Measurements from ENCODE around the gene SV2B. TPM values are rescaled to one million over a fixed set of nuclear protein-coding genes. Genes with fewer than 3 reads are reported as not detected.

SV2B gene
- total and polyA plus RNA-seq, 2 experiments from 2014 or later = 0.06 to 0.76 TPM

DNA sequence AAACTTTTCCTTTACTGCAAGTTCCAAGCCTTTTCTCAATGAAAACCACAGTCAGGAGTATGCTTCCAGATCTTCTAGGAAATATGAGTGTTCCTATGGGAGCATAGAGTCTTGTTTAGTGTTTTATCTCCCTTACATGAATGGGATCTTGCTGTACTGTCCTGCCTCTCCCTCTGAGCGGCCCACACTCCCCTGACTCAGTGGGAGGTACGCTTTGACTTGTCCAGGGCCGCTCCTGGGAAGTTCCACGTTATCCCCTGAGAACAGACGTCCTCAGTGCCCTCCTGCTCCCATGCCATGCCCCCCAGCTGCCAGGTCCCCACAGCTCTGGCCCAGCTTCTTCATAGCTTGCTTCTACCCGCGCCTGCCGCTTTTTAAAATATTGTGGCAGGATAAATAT, 48.8 kb upstream of the SV2B start:
- H3K27ac Mint-ChIP-seq = no peak overlapping the region
- no peak overlapping the region for H3K4me2 ChIP-seq
- H3F3A ChIP-seq (replicated peaks; ENCODE audit: low read depth) = no peaks in the 10 kb centered on the region
- H2AFZ ChIP-seq = no peak overlapping the region
- no peak overlapping the region for H3K4me3 Mint-ChIP-seq
- H3K9me3 Mint-ChIP-seq = no peaks in the 10 kb centered on the region; the same call in 2 of the 3 replicates
- H3K4me1 Mint-ChIP-seq = peaks cover 2% of the 10 kb centered on the region; the same call in 1 of the 3 replicates
- H3K27me3 Mint-ChIP-seq (ENCODE audit: insufficient read depth, low read depth, poor library complexity) = peaks cover 6% of the 10 kb centered on the region
- no peak overlapping the region for H3K4me3 ChIP-seq
- no peaks in the 10 kb centered on the region for H3K36me3 Mint-ChIP-seq (ENCODE audit: low read depth)
- H3K27ac ChIP-seq (ENCODE audit: low read depth) = no peak overlapping the region
- no peaks in the 10 kb centered on the region for H3K36me3 ChIP-seq (ENCODE audit: insufficient read depth)
- no peaks in the 10 kb centered on the region for H3K27me3 ChIP-seq (ENCODE audit: insufficient read depth)
- H3K79me2 ChIP-seq (replicated peaks; ENCODE audit: insufficient read depth) = no peaks in the 10 kb centered on the region
- H3K4me1 ChIP-seq (ENCODE audit: insufficient read depth) = no peaks in the 10 kb centered on the region
- DNase-seq (ENCODE audit: low spot score) = no peak
- no peak for TF ChIP-seq ZNF331 (CRISPR knock-in tag; IDR thresholded peaks at IDR 0.05; ENCODE audit: low read depth)
- TF ChIP-seq EZH2 (IDR thresholded peaks at IDR 0.05; ENCODE audit: low read depth, unreplicated experiment) = no peak
- no peak for TF ChIP-seq JUNB (IDR thresholded peaks at IDR 0.05; ENCODE audit: unreplicated experiment)
- TF ChIP-seq, protein P1, sequence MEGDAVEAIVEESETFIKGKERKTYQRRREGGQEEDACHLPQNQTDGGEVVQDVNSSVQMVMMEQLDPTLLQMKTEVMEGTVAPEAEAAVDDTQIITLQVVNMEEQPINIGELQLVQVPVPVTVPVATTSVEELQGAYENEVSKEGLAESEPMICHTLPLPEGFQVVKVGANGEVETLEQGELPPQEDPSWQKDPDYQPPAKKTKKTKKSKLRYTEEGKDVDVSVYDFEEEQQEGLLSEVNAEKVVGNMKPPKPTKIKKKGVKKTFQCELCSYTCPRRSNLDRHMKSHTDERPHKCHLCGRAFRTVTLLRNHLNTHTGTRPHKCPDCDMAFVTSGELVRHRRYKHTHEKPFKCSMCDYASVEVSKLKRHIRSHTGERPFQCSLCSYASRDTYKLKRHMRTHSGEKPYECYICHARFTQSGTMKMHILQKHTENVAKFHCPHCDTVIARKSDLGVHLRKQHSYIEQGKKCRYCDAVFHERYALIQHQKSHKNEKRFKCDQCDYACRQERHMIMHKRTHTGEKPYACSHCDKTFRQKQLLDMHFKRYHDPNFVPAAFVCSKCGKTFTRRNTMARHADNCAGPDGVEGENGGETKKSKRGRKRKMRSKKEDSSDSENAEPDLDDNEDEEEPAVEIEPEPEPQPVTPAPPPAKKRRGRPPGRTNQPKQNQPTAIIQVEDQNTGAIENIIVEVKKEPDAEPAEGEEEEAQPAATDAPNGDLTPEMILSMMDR (conservative IDR thresholded peaks at IDR 0.05; ENCODE audit: low read depth in 2 of 2) = no peak
- TF ChIP-seq, protein P2, sequence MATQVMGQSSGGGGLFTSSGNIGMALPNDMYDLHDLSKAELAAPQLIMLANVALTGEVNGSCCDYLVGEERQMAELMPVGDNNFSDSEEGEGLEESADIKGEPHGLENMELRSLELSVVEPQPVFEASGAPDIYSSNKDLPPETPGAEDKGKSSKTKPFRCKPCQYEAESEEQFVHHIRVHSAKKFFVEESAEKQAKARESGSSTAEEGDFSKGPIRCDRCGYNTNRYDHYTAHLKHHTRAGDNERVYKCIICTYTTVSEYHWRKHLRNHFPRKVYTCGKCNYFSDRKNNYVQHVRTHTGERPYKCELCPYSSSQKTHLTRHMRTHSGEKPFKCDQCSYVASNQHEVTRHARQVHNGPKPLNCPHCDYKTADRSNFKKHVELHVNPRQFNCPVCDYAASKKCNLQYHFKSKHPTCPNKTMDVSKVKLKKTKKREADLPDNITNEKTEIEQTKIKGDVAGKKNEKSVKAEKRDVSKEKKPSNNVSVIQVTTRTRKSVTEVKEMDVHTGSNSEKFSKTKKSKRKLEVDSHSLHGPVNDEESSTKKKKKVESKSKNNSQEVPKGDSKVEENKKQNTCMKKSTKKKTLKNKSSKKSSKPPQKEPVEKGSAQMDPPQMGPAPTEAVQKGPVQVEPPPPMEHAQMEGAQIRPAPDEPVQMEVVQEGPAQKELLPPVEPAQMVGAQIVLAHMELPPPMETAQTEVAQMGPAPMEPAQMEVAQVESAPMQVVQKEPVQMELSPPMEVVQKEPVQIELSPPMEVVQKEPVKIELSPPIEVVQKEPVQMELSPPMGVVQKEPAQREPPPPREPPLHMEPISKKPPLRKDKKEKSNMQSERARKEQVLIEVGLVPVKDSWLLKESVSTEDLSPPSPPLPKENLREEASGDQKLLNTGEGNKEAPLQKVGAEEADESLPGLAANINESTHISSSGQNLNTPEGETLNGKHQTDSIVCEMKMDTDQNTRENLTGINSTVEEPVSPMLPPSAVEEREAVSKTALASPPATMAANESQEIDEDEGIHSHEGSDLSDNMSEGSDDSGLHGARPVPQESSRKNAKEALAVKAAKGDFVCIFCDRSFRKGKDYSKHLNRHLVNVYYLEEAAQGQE (IDR thresholded peaks at IDR 0.05; ENCODE audit: unreplicated experiment) = no peak
- TF ChIP-seq, protein P3, sequence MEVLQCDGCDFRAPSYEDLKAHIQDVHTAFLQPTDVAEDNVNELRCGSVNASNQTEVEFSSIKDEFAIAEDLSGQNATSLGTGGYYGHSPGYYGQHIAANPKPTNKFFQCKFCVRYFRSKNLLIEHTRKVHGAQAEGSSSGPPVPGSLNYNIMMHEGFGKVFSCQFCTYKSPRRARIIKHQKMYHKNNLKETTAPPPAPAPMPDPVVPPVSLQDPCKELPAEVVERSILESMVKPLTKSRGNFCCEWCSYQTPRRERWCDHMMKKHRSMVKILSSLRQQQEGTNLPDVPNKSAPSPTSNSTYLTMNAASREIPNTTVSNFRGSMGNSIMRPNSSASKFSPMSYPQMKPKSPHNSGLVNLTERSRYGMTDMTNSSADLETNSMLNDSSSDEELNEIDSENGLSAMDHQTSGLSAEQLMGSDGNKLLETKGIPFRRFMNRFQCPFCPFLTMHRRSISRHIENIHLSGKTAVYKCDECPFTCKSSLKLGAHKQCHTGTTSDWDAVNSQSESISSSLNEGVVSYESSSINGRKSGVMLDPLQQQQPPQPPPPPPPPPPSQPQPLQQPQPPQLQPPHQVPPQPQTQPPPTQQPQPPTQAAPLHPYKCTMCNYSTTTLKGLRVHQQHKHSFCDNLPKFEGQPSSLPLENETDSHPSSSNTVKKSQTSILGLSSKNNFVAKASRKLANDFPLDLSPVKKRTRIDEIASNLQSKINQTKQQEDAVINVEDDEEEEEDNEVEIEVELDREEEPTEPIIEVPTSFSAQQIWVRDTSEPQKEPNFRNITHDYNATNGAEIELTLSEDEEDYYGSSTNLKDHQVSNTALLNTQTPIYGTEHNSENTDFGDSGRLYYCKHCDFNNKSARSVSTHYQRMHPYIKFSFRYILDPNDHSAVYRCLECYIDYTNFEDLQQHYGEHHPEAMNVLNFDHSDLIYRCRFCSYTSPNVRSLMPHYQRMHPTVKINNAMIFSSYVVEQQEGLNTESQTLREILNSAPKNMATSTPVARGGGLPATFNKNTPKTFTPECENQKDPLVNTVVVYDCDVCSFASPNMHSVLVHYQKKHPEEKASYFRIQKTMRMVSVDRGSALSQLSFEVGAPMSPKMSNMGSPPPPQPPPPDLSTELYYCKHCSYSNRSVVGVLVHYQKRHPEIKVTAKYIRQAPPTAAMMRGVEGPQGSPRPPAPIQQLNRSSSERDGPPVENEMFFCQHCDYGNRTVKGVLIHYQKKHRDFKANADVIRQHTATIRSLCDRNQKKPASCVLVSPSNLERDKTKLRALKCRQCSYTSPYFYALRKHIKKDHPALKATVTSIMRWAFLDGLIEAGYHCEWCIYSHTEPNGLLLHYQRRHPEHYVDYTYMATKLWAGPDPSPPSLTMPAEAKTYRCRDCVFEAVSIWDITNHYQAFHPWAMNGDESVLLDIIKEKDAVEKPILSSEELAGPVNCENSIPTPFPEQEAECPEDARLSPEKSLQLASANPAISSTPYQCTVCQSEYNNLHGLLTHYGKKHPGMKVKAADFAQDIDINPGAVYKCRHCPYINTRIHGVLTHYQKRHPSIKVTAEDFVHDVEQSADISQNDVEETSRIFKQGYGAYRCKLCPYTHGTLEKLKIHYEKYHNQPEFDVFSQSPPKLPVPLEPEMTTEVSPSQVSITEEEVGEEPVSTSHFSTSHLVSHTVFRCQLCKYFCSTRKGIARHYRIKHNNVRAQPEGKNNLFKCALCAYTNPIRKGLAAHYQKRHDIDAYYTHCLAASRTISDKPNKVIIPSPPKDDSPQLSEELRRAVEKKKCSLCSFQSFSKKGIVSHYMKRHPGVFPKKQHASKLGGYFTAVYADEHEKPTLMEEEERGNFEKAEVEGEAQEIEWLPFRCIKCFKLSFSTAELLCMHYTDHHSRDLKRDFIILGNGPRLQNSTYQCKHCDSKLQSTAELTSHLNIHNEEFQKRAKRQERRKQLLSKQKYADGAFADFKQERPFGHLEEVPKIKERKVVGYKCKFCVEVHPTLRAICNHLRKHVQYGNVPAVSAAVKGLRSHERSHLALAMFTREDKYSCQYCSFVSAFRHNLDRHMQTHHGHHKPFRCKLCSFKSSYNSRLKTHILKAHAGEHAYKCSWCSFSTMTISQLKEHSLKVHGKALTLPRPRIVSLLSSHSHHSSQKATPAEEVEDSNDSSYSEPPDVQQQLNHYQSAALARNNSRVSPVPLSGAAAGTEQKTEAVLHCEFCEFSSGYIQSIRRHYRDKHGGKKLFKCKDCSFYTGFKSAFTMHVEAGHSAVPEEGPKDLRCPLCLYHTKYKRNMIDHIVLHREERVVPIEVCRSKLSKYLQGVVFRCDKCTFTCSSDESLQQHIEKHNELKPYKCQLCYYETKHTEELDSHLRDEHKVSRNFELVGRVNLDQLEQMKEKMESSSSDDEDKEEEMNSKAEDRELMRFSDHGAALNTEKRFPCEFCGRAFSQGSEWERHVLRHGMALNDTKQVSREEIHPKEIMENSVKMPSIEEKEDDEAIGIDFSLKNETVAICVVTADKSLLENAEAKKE (CRISPR knock-in tag; IDR thresholded peaks at IDR 0.05) = no peak
- no peak for TF ChIP-seq CREB1 (CRISPR knock-in tag; IDR thresholded peaks at IDR 0.05; ENCODE audit: low read depth)
- no peak for TF ChIP-seq STAT1 (IDR thresholded peaks at IDR 0.05; ENCODE audit: unreplicated experiment)
- no peak for TF ChIP-seq EZH2phosphoT487 (IDR thresholded peaks at IDR 0.05; ENCODE audit: unreplicated experiment)
- no peak for ATAC-seq
- no peaks in the 10 kb centered on the region for H3K9me2 ChIP-seq (ENCODE audit: insufficient read depth)
- no peaks in the 10 kb centered on the region for H4K20me1 ChIP-seq (replicated peaks; ENCODE audit: insufficient read depth)
